ENCODE results near the gene IL21R.
"Not testable (repeated sequence)": the region's sequence is repeated elsewhere in the genome, so short reads cannot be mapped to it uniquely, and the experiment has no call there.

GRCh38 chr16:27398341-27398893, 3.6 kb upstream of the IL21R start:
- TF ChIP-seq CTCF (IDR thresholded peaks at IDR 0.05); POLR2A (IDR thresholded peaks at IDR 0.05); POLR2AphosphoS5 (IDR thresholded peaks at IDR 0.05); EP300 (IDR thresholded peaks at IDR 0.05; ENCODE audit: low read depth): not testable (repeated sequence)
